Left colon (tissue), 2 donors: Measurements from ENCODE around the gene MFNG. TPM values are rescaled to one million over a fixed set of nuclear protein-coding genes. Genes with fewer than 3 reads are reported as not detected.

Experiments used
- ATAC-seq: fragments of 200-7000 bp; cut with Tn5 transposase; one replicate; pipeline ENCODE4 v1.9.1; 2020; ENCODE audit warnings: mild to moderate bottlenecking, moderate library complexity
- DNase-seq, 2 donors: peaks; one replicate each; pipeline ENCODE4 v3.0.0-alpha.2; 2020
- intact Hi-C, 2 donors: fragments of 100-400 bp; cut with DNase I in 1 of 2; cut with micrococcal nuclease in 1 of 2; formaldehyde crosslinking; loops; one replicate each; pipeline versions ENCODE4 v1.11.2 to v1.14.0; 2022; cut with DNase I, micrococcal nuclease
- total RNA-seq, 2 donors: library from RNA; stranded (reverse); fragmentation: NEBNext Ultra II Directional; extraction: Animal tissue kit (Norgen Biotek cat#: 25700); gene quantifications; one replicate each; pipeline ENCODE4 v1.2.1, GENCODE V29; 2021
- donor health status: DM: no; HTN: no; CAD: no.
- donor health status: DM: yes; HTN: yes; CAD: no.

MFNG gene
- total RNA-seq, 2 donors from 2014 or later, result 10.4 to 11.2 TPM

- DNase-seq (no peak), ATAC-seq (no peak)
- intact Hi-C loops, result loop anchor here (10.0 kb wide), 1 partner anchor 125 kb away; no protein-coding TSS in a partner anchor
Observed at GRCh38 chr22:37439347-37439746, 46.8 kb downstream of the MFNG start.

- DNase-seq (no peak), ATAC-seq (no peak)
- intact Hi-C loops, result loop anchor here (10.0 kb wide), 1 partner anchor 121 kb away; no protein-coding TSS in a partner anchor
Observed at GRCh38 chr22:37435970-37436603, 50.1 kb downstream of the MFNG start.

- intact Hi-C loops, result loop anchor here (10.0 kb wide), 1 partner anchor 119 kb away; no protein-coding TSS in a partner anchor
- no peak for DNase-seq
- ATAC-seq, result no peak
Observed at GRCh38 chr22:37433786-37434185, 52.4 kb downstream of the MFNG start.

- ATAC-seq (no peak), DNase-seq (no peak)
- intact Hi-C loops, result loop anchor here (10.0 kb wide), 1 partner anchor 118 kb away; no protein-coding TSS in a partner anchor
Observed at GRCh38 chr22:37432708-37433054, 53.5 kb downstream of the MFNG start.

GRCh38 chr22:37431801-37432707 lies 54.1 kb downstream of the MFNG start:
- intact Hi-C loops, result loop anchor here (10.0 kb wide), 1 partner anchor 117 kb away; no protein-coding TSS in a partner anchor

GRCh38 chr22:37431366-37431765 lies 54.8 kb downstream of the MFNG start:
- intact Hi-C loops, result loop anchor here (10.0 kb wide), 1 partner anchor 117 kb away; no protein-coding TSS in a partner anchor
- no peak for ATAC-seq

More at GRCh38 chr22:37431801-37432707, 54.1 kb downstream of the MFNG start:
- ATAC-seq (no peak), DNase-seq (no peak)

GRCh38 chr22:37430941-37431340 lies 55.2 kb downstream of the MFNG start:
- ATAC-seq (no peak), DNase-seq (no peak)
- intact Hi-C loops, result loop anchor here (10.0 kb wide), 1 partner anchor 116 kb away; no protein-coding TSS in a partner anchor

More at GRCh38 chr22:37431366-37431765, 54.8 kb downstream of the MFNG start:
- no peak for DNase-seq

GRCh38 chr22:37428649-37429586 lies 57.3 kb downstream of the MFNG start:
- ATAC-seq (peak; percentile 51), DNase-seq (peak in 1 of 2 donors; percentile 67)

GRCh38 chr22:37427711-37428635 lies 58.2 kb downstream of the MFNG start:
- intact Hi-C loops, result no loop called here
- ATAC-seq, result no peak

More at GRCh38 chr22:37428649-37429586, 57.3 kb downstream of the MFNG start:
- intact Hi-C loops, result no loop called here

GRCh38 chr22:37427135-37427710 lies 59.0 kb downstream of the MFNG start, which contains the start of gene ELFN2:
Gene ELFN2, minus strand, starts transcription at chr22:37427479. Its CDS starts 51,945 bp downstream, at chr22:37375534.
- no peak for ATAC-seq
- intact Hi-C loops, result no loop called here
- DNase-seq, result peak in 1 of 2 donors; percentile 21

More at GRCh38 chr22:37427711-37428635, 58.2 kb downstream of the MFNG start:
- no peak for DNase-seq

GRCh38 chr22:37426706-37427134 lies 59.5 kb downstream of the MFNG start:
- ATAC-seq, result no peak
- DNase-seq, result no peak
- intact Hi-C loops, result no loop called here

- no peak for DNase-seq
- no peak for ATAC-seq
- intact Hi-C loops, result no loop called here
Observed at GRCh38 chr22:37425800-37426705, 60.1 kb downstream of the MFNG start.

- DNase-seq (no peak), ATAC-seq (no peak)
- intact Hi-C loops, result no loop called here
Observed at GRCh38 chr22:37425369-37425768, 60.8 kb downstream of the MFNG start.

- ATAC-seq (no peak), DNase-seq (no peak)
- intact Hi-C loops, result no loop called here
Observed at GRCh38 chr22:37423283-37423682, 62.9 kb downstream of the MFNG start.

- intact Hi-C loops, result no loop called here
- ATAC-seq (no peak), DNase-seq (no peak)
Observed at GRCh38 chr22:37421468-37421877, 64.7 kb downstream of the MFNG start.
